ENCODE data around the gene ANAPC5.

DNA sequence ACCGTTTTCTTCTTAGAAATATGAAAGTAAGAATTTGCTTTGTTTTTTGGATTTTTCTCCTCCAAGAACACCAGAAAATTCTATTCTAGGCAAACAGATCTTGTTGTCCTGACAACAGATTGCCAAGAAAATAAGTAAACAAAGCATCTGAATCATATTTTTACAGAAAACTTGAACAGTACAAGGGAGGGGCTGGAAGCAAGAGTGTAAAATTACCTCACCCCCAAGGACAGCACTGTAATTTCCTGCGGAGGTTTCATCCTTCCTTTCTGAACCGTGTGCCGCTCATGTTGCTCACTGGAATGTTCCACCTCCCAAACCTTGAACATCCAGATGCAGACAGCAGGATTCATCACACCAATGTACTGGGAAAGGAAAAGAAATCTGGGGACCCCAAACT, 50.3 kb downstream of the ANAPC5 start:
- TF ChIP-seq, protein P1, sequence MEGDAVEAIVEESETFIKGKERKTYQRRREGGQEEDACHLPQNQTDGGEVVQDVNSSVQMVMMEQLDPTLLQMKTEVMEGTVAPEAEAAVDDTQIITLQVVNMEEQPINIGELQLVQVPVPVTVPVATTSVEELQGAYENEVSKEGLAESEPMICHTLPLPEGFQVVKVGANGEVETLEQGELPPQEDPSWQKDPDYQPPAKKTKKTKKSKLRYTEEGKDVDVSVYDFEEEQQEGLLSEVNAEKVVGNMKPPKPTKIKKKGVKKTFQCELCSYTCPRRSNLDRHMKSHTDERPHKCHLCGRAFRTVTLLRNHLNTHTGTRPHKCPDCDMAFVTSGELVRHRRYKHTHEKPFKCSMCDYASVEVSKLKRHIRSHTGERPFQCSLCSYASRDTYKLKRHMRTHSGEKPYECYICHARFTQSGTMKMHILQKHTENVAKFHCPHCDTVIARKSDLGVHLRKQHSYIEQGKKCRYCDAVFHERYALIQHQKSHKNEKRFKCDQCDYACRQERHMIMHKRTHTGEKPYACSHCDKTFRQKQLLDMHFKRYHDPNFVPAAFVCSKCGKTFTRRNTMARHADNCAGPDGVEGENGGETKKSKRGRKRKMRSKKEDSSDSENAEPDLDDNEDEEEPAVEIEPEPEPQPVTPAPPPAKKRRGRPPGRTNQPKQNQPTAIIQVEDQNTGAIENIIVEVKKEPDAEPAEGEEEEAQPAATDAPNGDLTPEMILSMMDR (conservative IDR thresholded peaks at IDR 0.05 in 1 of 2, IDR thresholded peaks at IDR 0.05 in 1 of 2; ENCODE audit: extremely low read depth in 1 of 2, insufficient read depth in 1 of 2, low read depth in 1 of 2, low read length in 2 of 2), result no peak
- no peak for TF ChIP-seq EZH2 (IDR thresholded peaks at IDR 0.05; ENCODE audit: borderline replicate concordance, low read length)

Measured in mammary epithelial cell (primary cell).